Liver (tissue), 9 donors: ENCODE measurements around the gene HIPK1. TPM values are rescaled to one million over a fixed set of nuclear protein-coding genes. Genes with fewer than 3 reads are reported as not detected.

ENCODE experiments used
- DNase-seq: peaks from one replicate; pipeline ENCODE4 v3.0.0-alpha.2; 2017; ENCODE audit warnings: low spot score
- H3K27ac ChIP-seq, 2 donors: one replicate each; pipeline ENCODE4 v1.7.0; 2013; ENCODE audit warnings: inconsistent platforms in 2 of 2, low read length in 2 of 2, control low read depth in 1 of 2, low read depth in 1 of 2, mild to moderate bottlenecking in 1 of 2
- H3K27me3 ChIP-seq, 4 donors: one replicate each; pipeline versions ENCODE4 v1.6.1 to v1.7.0; 2013; ENCODE audit warnings: low read length in 3 of 4, inconsistent platforms in 1 of 4, mild to moderate bottlenecking in 1 of 4, moderate library complexity in 1 of 4; ENCODE audit not compliant: control insufficient read depth in 4 of 4, insufficient read depth in 4 of 4
- H3K36me3 ChIP-seq, 4 donors: one replicate each; pipeline versions ENCODE4 v1.6.1 to v1.7.0; 2013; ENCODE audit warnings: low read length in 3 of 4, mild to moderate bottlenecking in 3 of 4, low read depth in 1 of 4, moderate library complexity in 1 of 4; ENCODE audit not compliant: control insufficient read depth in 4 of 4, insufficient read depth in 3 of 4
- H3K4me1 ChIP-seq, 4 donors: one replicate each; pipeline versions ENCODE4 v1.6.1 to v1.7.0; 2013; ENCODE audit warnings: low read length in 3 of 4, mild to moderate bottlenecking in 3 of 4, moderate library complexity in 1 of 4; ENCODE audit not compliant: control insufficient read depth in 4 of 4, insufficient read depth in 4 of 4
- H3K4me3 ChIP-seq, 3 donors: one replicate each; pipeline versions ENCODE4 v1.6.1 to v1.7.0; 2013; ENCODE audit warnings: low read length in 3 of 3, control low read depth in 1 of 3, low read depth in 1 of 3, mild to moderate bottlenecking in 1 of 3
- H3K9ac ChIP-seq, 2 donors: one replicate each; pipeline ENCODE4 v1.7.0; 2013; ENCODE audit warnings: low read length in 2 of 2, mild to moderate bottlenecking in 2 of 2, moderate library complexity in 2 of 2, control low read depth in 1 of 2, low read depth in 1 of 2
- H3K9me3 ChIP-seq, 4 donors: one replicate each; pipeline versions ENCODE4 v1.6.1 to v1.7.0; 2013; ENCODE audit warnings: low read length in 3 of 4; ENCODE audit not compliant: control insufficient read depth in 4 of 4
- CTCF ChIP-seq: fragments of 150-350 bp; IDR thresholded peaks from 2 replicates; pipeline ENCODE4 v1.5.1; 2017; ENCODE audit warnings: improper control_type of control experiment, low read depth, low read length; ENCODE audit not compliant: missing input control
- FOXA2 ChIP-seq: IDR thresholded peaks from 2 replicates; pipeline ENCODE4 v1.6.1; 2016; ENCODE audit warnings: antibody characterized with exemption
- HNF4A ChIP-seq, 2 donors: conservative IDR thresholded peaks; 2 replicates each; pipeline ENCODE4 v1.6.1; 2016; ENCODE audit warnings: antibody characterized with exemption in 2 of 2, mild to moderate bottlenecking in 2 of 2
- RXRA ChIP-seq, 2 donors: IDR thresholded peaks; 2 replicates each; pipeline ENCODE4 v1.6.1; 2017 to 2018; ENCODE audit warnings: antibody characterized with exemption in 2 of 2, mild to moderate bottlenecking in 1 of 2
- TAF1 ChIP-seq: conservative IDR thresholded peaks from 2 replicates; pipeline ENCODE4 v1.6.1; 2016; ENCODE audit warnings: antibody characterized with exemption, mild to moderate bottlenecking
- YY1 ChIP-seq: IDR thresholded peaks from 2 replicates; pipeline ENCODE4 v1.6.1; 2016; ENCODE audit warnings: antibody characterized with exemption, mild to moderate bottlenecking
- ZBTB33 ChIP-seq: IDR thresholded peaks from 2 replicates; pipeline ENCODE4 v1.6.1; 2016; ENCODE audit warnings: antibody characterized with exemption
- WGBS: extraction: QIAGEN DNeasy Blood & Tissue Kit; methylation state at CpG from one replicate; pipeline ENCODE4 v1.1.7; 2013; 5-methylcytosine and 5-hydroxymethylcytosine counted together
- polyA plus RNA-seq, 2 donors: library from polyadenylated mRNA; stranded (reverse) in 1 of 2; unstranded in 1 of 2; fragments of 200-250 nt in 1 of 2; fragments of >200 nt in 1 of 2; fragmentation: Nextera tagmentation in 1 of 2; extraction: Ambion mirVana in 1 of 2; gene quantifications; one replicate each; pipeline versions ENCODE4 v1.2.1 to v1.2.3, GENCODE V29; 2013 to 2015
- total RNA-seq, 2 donors: library from RNA; depleted of rRNA; stranded (reverse); fragments of >200 nt; gene quantifications; one replicate each; pipeline ENCODE4 v1.2.3, GENCODE V29; 2014
- donor health status: healthy.
- donor health status: healthy.
- donor health status: healthy.
- donor health status: healthy.
- donor health status: healthy.

The HIPK1 gene
- total and polyA plus RNA-seq, 4 donors: 8.7 to 50.2 (median 15.1) TPM

GRCh38 chr1:113942527-113942926 lies 13.4 kb downstream of the HIPK1 start (continued):
- TF ChIP-seq TAF1: no peak
- no peak for TF ChIP-seq FOXA2

- Histone ChIP-seq H3K27me3 (no peaks in the 10 kb centered on the region), H3K36me3 (peaks cover 0 to 9% (median 4%) of the 10 kb centered on the region in 4 donors), H3K27ac (no peak overlapping the region), H3K4me1 (peaks cover 5 to 30% (median 20%) of the 10 kb centered on the region in 4 donors), H3K9ac (no peak overlapping the region), H3K4me3 (no peak overlapping the region), H3K9me3 (no peaks in the 10 kb centered on the region)
- TF ChIP-seq HNF4A (conservative IDR thresholded peaks at IDR 0.05) (peak; percentile 6 to 36), RXRA (IDR thresholded peaks at IDR 0.05) (peak in 1 of 2 donors; percentile 41), YY1 (no peak), ZBTB33 (no peak), CTCF (no peak)
- no peak for DNase-seq
Measured at GRCh38 chr1:113943028-113943811, 14.1 kb downstream of the HIPK1 start.

- Histone ChIP-seq H3K4me1 (peaks cover 2 to 39% (median 23%) of the 10 kb centered on the region in 4 donors), H3K9me3 (no peaks in the 10 kb centered on the region), H3K4me3 (no peak overlapping the region), H3K9ac (no peak overlapping the region), H3K27me3 (no peaks in the 10 kb centered on the region), H3K36me3 (peaks cover 0 to 8% (median 3%) of the 10 kb centered on the region in 4 donors), H3K27ac (no peak overlapping the region)
- TF ChIP-seq RXRA (IDR thresholded peaks at IDR 0.05): no peak
- TF ChIP-seq YY1: no peak
- peak; percentile 38 to 45 for TF ChIP-seq HNF4A (conservative IDR thresholded peaks at IDR 0.05)
- no peak for TF ChIP-seq CTCF
- WGBS: 97% methylated on average over 1 of the region's 1 CpG
- DNase-seq: no peak
Measured at GRCh38 chr1:113945329-113945728, 16.2 kb downstream of the HIPK1 start.
